ENCODE data around the gene DYRK1A.

DNA sequence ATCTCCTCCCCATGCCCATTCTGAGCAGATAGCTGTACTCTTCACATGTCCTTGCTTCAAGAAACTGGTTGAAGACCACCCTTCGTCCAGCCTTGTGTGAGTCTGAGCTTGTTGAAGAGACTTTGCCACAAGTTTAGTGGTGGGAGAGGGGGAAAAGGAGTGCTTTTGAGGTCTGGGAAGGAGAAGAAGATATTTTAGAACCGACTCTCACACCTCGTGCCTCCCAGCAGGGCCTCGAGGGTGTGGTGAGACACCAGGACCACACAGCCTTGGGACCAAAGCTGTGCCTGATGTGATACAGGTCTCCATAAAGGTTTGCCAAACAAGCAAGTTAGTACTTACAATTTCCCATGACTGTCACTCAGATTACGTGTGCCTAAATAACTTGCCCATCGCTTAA is 201.8 kb downstream of the DYRK1A start:
- TF ChIP-seq, protein P1, sequence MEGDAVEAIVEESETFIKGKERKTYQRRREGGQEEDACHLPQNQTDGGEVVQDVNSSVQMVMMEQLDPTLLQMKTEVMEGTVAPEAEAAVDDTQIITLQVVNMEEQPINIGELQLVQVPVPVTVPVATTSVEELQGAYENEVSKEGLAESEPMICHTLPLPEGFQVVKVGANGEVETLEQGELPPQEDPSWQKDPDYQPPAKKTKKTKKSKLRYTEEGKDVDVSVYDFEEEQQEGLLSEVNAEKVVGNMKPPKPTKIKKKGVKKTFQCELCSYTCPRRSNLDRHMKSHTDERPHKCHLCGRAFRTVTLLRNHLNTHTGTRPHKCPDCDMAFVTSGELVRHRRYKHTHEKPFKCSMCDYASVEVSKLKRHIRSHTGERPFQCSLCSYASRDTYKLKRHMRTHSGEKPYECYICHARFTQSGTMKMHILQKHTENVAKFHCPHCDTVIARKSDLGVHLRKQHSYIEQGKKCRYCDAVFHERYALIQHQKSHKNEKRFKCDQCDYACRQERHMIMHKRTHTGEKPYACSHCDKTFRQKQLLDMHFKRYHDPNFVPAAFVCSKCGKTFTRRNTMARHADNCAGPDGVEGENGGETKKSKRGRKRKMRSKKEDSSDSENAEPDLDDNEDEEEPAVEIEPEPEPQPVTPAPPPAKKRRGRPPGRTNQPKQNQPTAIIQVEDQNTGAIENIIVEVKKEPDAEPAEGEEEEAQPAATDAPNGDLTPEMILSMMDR (IDR thresholded peaks at IDR 0.05; ENCODE audit: low read depth, low read length): no peak
- TF ChIP-seq POLR2A (IDR thresholded peaks at IDR 0.05; ENCODE audit: extremely low read depth, insufficient read length): no peak

Measured in NB4 (cell line).